HL-60 (cell line): ENCODE results near the gene ACOXL.

Experiments used
- DNase-seq, 2 experiments: peaks; one replicate each; pipeline ENCODE4 v3.0.0-alpha.2; 2010 to 2020; ENCODE audit warnings: low read depth in 1 of 2, low spot score in 1 of 2
- H3K27ac ChIP-seq: fragments of 250-450 bp; sonication (Bioruptor Pico); replicated peaks from 2 replicates; pipeline ENCODE4 v1.5.1; 2020; ENCODE audit warnings: mild to moderate bottlenecking, moderate library complexity
- H3K27me3 ChIP-seq: fragments of 250-450 bp; sonication (Bioruptor Pico); 2 replicates; pipeline ENCODE4 v1.5.1; 2021; ENCODE audit warnings: mild to moderate bottlenecking, moderate library complexity; ENCODE audit not compliant: insufficient read depth, poor library complexity, severe bottlenecking
- H3K4me3 ChIP-seq: replicated peaks from 2 replicates; pipeline ENCODE4 v1.5.1; 2011; ENCODE audit warnings: mild to moderate bottlenecking, control low read depth, low read length; ENCODE audit not compliant: insufficient read depth
- CTCF ChIP-seq: IDR thresholded peaks from one replicate; pipeline ENCODE4 v1.5.1; 2011; ENCODE audit warnings: low read length, control low read depth, inconsistent platforms; ENCODE audit not compliant: insufficient read depth
- GABPA ChIP-seq: IDR thresholded peaks from 2 replicates; pipeline ENCODE4 v1.6.1; 2012; ENCODE audit warnings: low read depth
- POLR2AphosphoS5 ChIP-seq: IDR thresholded peaks from 2 replicates; pipeline ENCODE4 v1.6.1; 2012; ENCODE audit warnings: low read depth
- REST ChIP-seq: IDR thresholded peaks from 2 replicates; pipeline ENCODE4 v1.6.1; 2012; ENCODE audit warnings: low read depth; ENCODE audit not compliant: insufficient replicate concordance
- SPI1 ChIP-seq: IDR thresholded peaks from 2 replicates; pipeline ENCODE4 v1.6.1; 2012; ENCODE audit warnings: low read depth, mild to moderate bottlenecking, borderline replicate concordance

The ACOXL gene

DNA sequence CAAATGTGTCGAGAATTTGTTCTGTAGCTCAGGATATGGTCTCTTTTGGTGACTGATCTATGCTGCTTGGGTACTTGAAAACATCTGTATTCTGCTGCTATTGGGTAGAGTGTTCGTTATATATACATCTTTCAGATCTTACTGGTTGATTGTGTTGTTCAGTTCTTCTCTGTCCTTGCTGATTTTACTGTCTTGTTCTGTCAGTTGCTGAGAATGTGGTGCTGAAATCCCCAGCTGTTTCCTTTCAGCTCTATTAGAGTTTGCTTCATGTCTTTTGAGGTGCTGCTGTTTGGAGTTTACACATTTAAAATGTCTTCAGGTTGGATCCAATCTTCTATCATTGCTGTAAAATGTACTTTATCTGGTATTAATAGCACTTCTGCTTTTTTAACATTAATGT, 401.2 kb downstream of the ACOXL start:
- no peak for DNase-seq
- no peak overlapping the region for H3K27ac ChIP-seq
- TF ChIP-seq SPI1: peak; percentile 45
- no peak for TF ChIP-seq GABPA
- peak; percentile 65 for TF ChIP-seq REST
- H3K27me3 ChIP-seq: no peaks in the 10 kb centered on the region
- H3K4me3 ChIP-seq: no peak overlapping the region

- H3K4me3 ChIP-seq: no peak overlapping the region
- no peaks in the 10 kb centered on the region for H3K27me3 ChIP-seq
- DNase-seq: no peak
- TF ChIP-seq CTCF (no peak), SPI1 (no peak), GABPA (no peak), POLR2AphosphoS5 (no peak), REST (no peak)
- no peak overlapping the region for H3K27ac ChIP-seq
Observed at GRCh38 chr2:111134055-111134454, 401.7 kb downstream of the ACOXL start.

- Histone ChIP-seq H3K27me3 (no peaks in the 10 kb centered on the region), H3K27ac (no peak overlapping the region), H3K4me3 (no peak overlapping the region)
- TF ChIP-seq SPI1: no peak
- no peak for TF ChIP-seq POLR2AphosphoS5
- no peak for TF ChIP-seq REST
- no peak for TF ChIP-seq CTCF
- TF ChIP-seq GABPA: no peak
- DNase-seq: no peak
Observed at GRCh38 chr2:111135237-111135909, 403.0 kb downstream of the ACOXL start.
